SK-N-SH (cell line): ENCODE data around the gene PDGFRB.

ENCODE experiments used
- CHD2 ChIP-seq: fragments of 150-350 bp; IDR thresholded peaks from 2 replicates; pipeline ENCODE4 v1.6.1; 2018; ENCODE audit warnings: low read length; ENCODE audit not compliant: partially characterized antibody
- CTCF ChIP-seq: fragments of 200-600 bp; sonication (generic); IDR thresholded peaks from 2 replicates; pipeline ENCODE4 v1.6.1; 2017; ENCODE audit warnings: antibody characterized with exemption, mild to moderate bottlenecking, moderate library complexity
- EP300 ChIP-seq, 2 experiments: IDR thresholded peaks; 2 replicates each; pipeline versions ENCODE4 v1.4.0 to v1.6.1; 2012; ENCODE audit warnings: borderline replicate concordance in 1 of 2, low read depth in 1 of 2, low read length in 1 of 2
- POLR2AphosphoS5 ChIP-seq: IDR thresholded peaks from 2 replicates; pipeline ENCODE4 v1.6.1; 2012; ENCODE audit warnings: low read depth, low read length
- RCOR1 ChIP-seq: fragments of 150-350 bp; IDR thresholded peaks from 2 replicates; pipeline ENCODE4 v1.6.1; 2017; ENCODE audit warnings: antibody characterized with exemption, low read length
- REST ChIP-seq: IDR thresholded peaks from 2 replicates; pipeline ENCODE4 v1.6.1; 2012; ENCODE audit warnings: mild to moderate bottlenecking, low read depth, low read length, moderate library complexity
- RFX5 ChIP-seq: IDR thresholded peaks from 2 replicates; pipeline ENCODE4 v1.6.1; 2012; ENCODE audit warnings: mild to moderate bottlenecking, improper control_type of control experiment, low read length
- TEAD4 ChIP-seq: IDR thresholded peaks from 2 replicates; pipeline ENCODE4 v1.4.0; 2012; ENCODE audit warnings: mild to moderate bottlenecking, borderline replicate concordance; ENCODE audit not compliant: insufficient read depth

GRCh38 chr5:150132740-150133139 is 22.9 kb downstream of the PDGFRB start:
- TF ChIP-seq RFX5: no peak
- no peak for TF ChIP-seq TEAD4
- TF ChIP-seq REST: no peak
- no peak for TF ChIP-seq EP300 (IDR thresholded peaks at IDR 0.05; ENCODE audit: borderline replicate concordance in 1 of 2, low read depth in 1 of 2, low read length in 1 of 2)
- no peak for TF ChIP-seq POLR2AphosphoS5
- no peak for TF ChIP-seq CTCF
- TF ChIP-seq CHD2: no peak
- no peak for TF ChIP-seq RCOR1
